ENCODE results near the gene CTNND2.

Gene CTNND2

GRCh38 chr5:11105696-11106095, 798.5 kb downstream of the CTNND2 start:
- Histone ChIP-seq H3K4me3 (ENCODE audit: low read length) (no peak overlapping the region), H3K27ac (ENCODE audit: low read length) (no peak overlapping the region), H3K9ac (ENCODE audit: low read length) (no peak overlapping the region), H4K20me1 (ENCODE audit: insufficient read depth, low read length) (no peaks in the 10 kb centered on the region), H3K79me2 (ENCODE audit: low read length) (no peaks in the 10 kb centered on the region), H3F3A (ENCODE audit: insufficient read depth, low read length) (no peaks in the 10 kb centered on the region), H3K36me3 (replicated peaks; ENCODE audit: insufficient read depth, low read length) (no peaks in the 10 kb centered on the region), H3K4me2 (ENCODE audit: low read depth, low read length) (no peak overlapping the region), H2AFZ (ENCODE audit: low read length) (no peak overlapping the region), H3K9me2 (replicated peaks; ENCODE audit: insufficient read depth, low read length) (no peaks in the 10 kb centered on the region), H3K4me1 (ENCODE audit: low read length) (no peaks in the 10 kb centered on the region), H3K9me3 (replicated peaks; ENCODE audit: insufficient read depth, low read length) (no peaks in the 10 kb centered on the region), H3K27me3 (replicated peaks; ENCODE audit: insufficient read depth, low read length) (no peaks in the 10 kb centered on the region)
- no peak for DNase-seq
- TF ChIP-seq EZH2 (optimal IDR thresholded peaks at IDR 0.05; ENCODE audit: low read depth, low read length) (no peak), CTCF (IDR thresholded peaks at IDR 0.05; ENCODE audit: low read length) (no peak), EZH2phosphoT487 (IDR thresholded peaks at IDR 0.05; ENCODE audit: low read length) (no peak)

- Histone ChIP-seq H2AFZ (ENCODE audit: low read length) (no peak overlapping the region), H3K4me3 (ENCODE audit: low read length) (no peak overlapping the region), H4K20me1 (ENCODE audit: insufficient read depth, low read length) (no peaks in the 10 kb centered on the region), H3K4me2 (ENCODE audit: low read depth, low read length) (no peak overlapping the region), H3K36me3 (replicated peaks; ENCODE audit: insufficient read depth, low read length) (no peaks in the 10 kb centered on the region), H3F3A (ENCODE audit: insufficient read depth, low read length) (no peaks in the 10 kb centered on the region), H3K79me2 (ENCODE audit: low read length) (no peaks in the 10 kb centered on the region), H3K27me3 (replicated peaks; ENCODE audit: insufficient read depth, low read length) (no peaks in the 10 kb centered on the region), H3K4me1 (ENCODE audit: low read length) (no peaks in the 10 kb centered on the region), H3K27ac (ENCODE audit: low read length) (no peak overlapping the region), H3K9me3 (replicated peaks; ENCODE audit: insufficient read depth, low read length) (no peaks in the 10 kb centered on the region), H3K9ac (ENCODE audit: low read length) (no peak overlapping the region), H3K9me2 (replicated peaks; ENCODE audit: insufficient read depth, low read length) (no peaks in the 10 kb centered on the region)
- TF ChIP-seq EZH2phosphoT487 (IDR thresholded peaks at IDR 0.05; ENCODE audit: low read length): no peak
- no peak for TF ChIP-seq EZH2 (optimal IDR thresholded peaks at IDR 0.05; ENCODE audit: low read depth, low read length)
- DNase-seq: no peak
Measured at GRCh38 chr5:11104651-11105112, 799.6 kb downstream of the CTNND2 start.

GRCh38 chr5:11104210-11104609, 800.0 kb downstream of the CTNND2 start:
- Histone ChIP-seq H3K79me2 (ENCODE audit: low read length) (no peaks in the 10 kb centered on the region), H2AFZ (ENCODE audit: low read length) (no peak overlapping the region), H3K27me3 (replicated peaks; ENCODE audit: insufficient read depth, low read length) (no peaks in the 10 kb centered on the region), H3K9me2 (replicated peaks; ENCODE audit: insufficient read depth, low read length) (no peaks in the 10 kb centered on the region), H3K36me3 (replicated peaks; ENCODE audit: insufficient read depth, low read length) (no peaks in the 10 kb centered on the region), H3F3A (ENCODE audit: insufficient read depth, low read length) (no peaks in the 10 kb centered on the region), H3K9ac (ENCODE audit: low read length) (no peak overlapping the region), H3K27ac (ENCODE audit: low read length) (no peak overlapping the region), H3K4me3 (ENCODE audit: low read length) (no peak overlapping the region), H3K4me1 (ENCODE audit: low read length) (no peaks in the 10 kb centered on the region), H3K4me2 (ENCODE audit: low read depth, low read length) (no peak overlapping the region), H3K9me3 (replicated peaks; ENCODE audit: insufficient read depth, low read length) (no peaks in the 10 kb centered on the region), H4K20me1 (ENCODE audit: insufficient read depth, low read length) (no peaks in the 10 kb centered on the region)
- no peak for DNase-seq
- TF ChIP-seq EZH2 (optimal IDR thresholded peaks at IDR 0.05; ENCODE audit: low read depth, low read length) (no peak), CTCF (IDR thresholded peaks at IDR 0.05; ENCODE audit: low read length) (no peak), EZH2phosphoT487 (IDR thresholded peaks at IDR 0.05; ENCODE audit: low read length) (no peak)

DNA sequence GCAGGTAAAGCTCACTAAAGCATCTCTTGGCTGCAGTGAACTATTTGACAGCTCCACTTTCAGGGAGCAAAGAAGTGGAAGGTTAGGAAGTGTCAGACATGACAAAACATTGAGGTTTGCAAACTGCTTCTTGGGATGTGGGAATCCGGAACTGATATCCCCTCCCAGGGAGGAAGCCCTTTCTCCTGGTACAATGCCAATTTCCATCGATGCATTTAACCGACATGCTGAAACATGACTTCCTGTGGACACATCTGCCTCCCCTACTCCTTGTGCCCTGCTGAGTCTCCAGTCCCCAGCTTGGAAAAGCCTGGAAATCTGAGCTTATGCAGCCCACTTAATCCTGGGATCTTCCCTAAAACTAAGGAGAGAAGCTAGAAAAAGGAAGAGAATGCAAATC, 820.1 kb downstream of the CTNND2 start:
- Histone ChIP-seq H3K9ac (ENCODE audit: low read length) (no peak overlapping the region), H3K4me1 (ENCODE audit: low read length) (no peaks in the 10 kb centered on the region), H3K9me2 (replicated peaks; ENCODE audit: insufficient read depth, low read length) (no peaks in the 10 kb centered on the region), H3K27ac (ENCODE audit: low read length) (no peak overlapping the region), H2AFZ (ENCODE audit: low read length) (no peak overlapping the region), H3K27me3 (replicated peaks; ENCODE audit: insufficient read depth, low read length) (no peaks in the 10 kb centered on the region), H3K79me2 (ENCODE audit: low read length) (no peaks in the 10 kb centered on the region), H3K4me2 (ENCODE audit: low read depth, low read length) (no peak overlapping the region), H3K4me3 (ENCODE audit: low read length) (no peak overlapping the region), H3K9me3 (replicated peaks; ENCODE audit: insufficient read depth, low read length) (no peaks in the 10 kb centered on the region), H4K20me1 (ENCODE audit: insufficient read depth, low read length) (no peaks in the 10 kb centered on the region), H3F3A (ENCODE audit: insufficient read depth, low read length) (no peaks in the 10 kb centered on the region), H3K36me3 (replicated peaks; ENCODE audit: insufficient read depth, low read length) (no peaks in the 10 kb centered on the region)
- no peak for DNase-seq
- TF ChIP-seq EZH2phosphoT487 (IDR thresholded peaks at IDR 0.05; ENCODE audit: low read length) (no peak), EZH2 (optimal IDR thresholded peaks at IDR 0.05; ENCODE audit: low read depth, low read length) (no peak), CTCF (IDR thresholded peaks at IDR 0.05; ENCODE audit: low read length) (no peak)
